Kidney (tissue), 14 donors: ENCODE data around the gene CES3. TPM values are rescaled to one million over a fixed set of nuclear protein-coding genes. Genes with fewer than 3 reads are reported as not detected.

ENCODE experiments used
- DNase-seq, 5 donors: peaks; one replicate each; pipeline ENCODE4 v3.0.0-alpha.2; 2013 to 2020
- FAIRE-seq: peaks from 2 replicates; lab custom pipeline; 2012; peaks lifted over from hg19 to GRCh38; lab: Jason Lieb, UNC
- H3K27ac ChIP-seq, 2 donors: one replicate each; pipeline ENCODE4 v1.7.0; 2013; ENCODE audit warnings: low read depth in 2 of 2, low read length in 2 of 2, inconsistent platforms in 1 of 2
- H3K27me3 ChIP-seq: one replicate; pipeline ENCODE4 v1.7.1; 2013; ENCODE audit warnings: low read length, inconsistent platforms; ENCODE audit not compliant: control insufficient read depth, insufficient read depth
- H3K36me3 ChIP-seq, 3 donors: one replicate each; pipeline versions ENCODE4 v1.7.0 to v1.7.1; 2013; ENCODE audit warnings: low read length in 3 of 3, control low read depth in 1 of 3, inconsistent platforms in 1 of 3; ENCODE audit not compliant: insufficient read depth in 3 of 3, control insufficient read depth in 2 of 3
- H3K4me1 ChIP-seq, 3 donors: one replicate each; pipeline versions ENCODE4 v1.7.0 to v1.7.1; 2013; ENCODE audit warnings: low read length in 3 of 3, inconsistent platforms in 1 of 3, low read depth in 1 of 3; ENCODE audit not compliant: control insufficient read depth in 2 of 3, insufficient read depth in 2 of 3
- H3K4me3 ChIP-seq, 3 donors: one replicate each; pipeline versions ENCODE4 v1.7.0 to v1.8.1; 2013; ENCODE audit warnings: low read length in 3 of 3, control low read depth in 1 of 3, inconsistent platforms in 1 of 3
- H3K9ac ChIP-seq, 3 donors: one replicate each; pipeline versions ENCODE4 v1.7.0 to v1.7.1; 2013; ENCODE audit warnings: low read length in 3 of 3, control low read depth in 1 of 3, inconsistent platforms in 1 of 3
- H3K9me3 ChIP-seq, 3 donors: one replicate each; pipeline versions ENCODE4 v1.7.0 to v1.7.1; 2013; ENCODE audit warnings: low read length in 3 of 3, control low read depth in 1 of 3, inconsistent platforms in 1 of 3; ENCODE audit not compliant: control insufficient read depth in 2 of 3, insufficient read depth in 1 of 3
- CTCF ChIP-seq: IDR thresholded peaks from 3 replicates; pipeline ENCODE4 v1.5.1; 2012; ENCODE audit warnings: mild to moderate bottlenecking, moderate library complexity, borderline replicate concordance; ENCODE audit not compliant: insufficient read depth; ENCODE audit errors: extremely low read depth
- intact Hi-C: fragments of 100-400 bp; cut with DNase I; formaldehyde crosslinking; loops from one replicate; pipeline ENCODE4 v1.11.1; 2022
- polyA plus RNA-seq: library from polyadenylated mRNA; stranded (reverse); fragments of 350-450 nt; fragmentation: Illumina TruSeq; extraction: RNeasy Lipid Tissue Mini Kit (QIAGEN cat#74804); gene quantifications from one replicate; pipeline ENCODE4 v1.2.3, GENCODE V29; 2014; ENCODE audit warnings: low read depth, low replicate concordance; ENCODE audit not compliant: insufficient read depth
- total RNA-seq: library from RNA; stranded (reverse); fragmentation: NEBNext Ultra II Directional; extraction: Animal tissue kit (Norgen Biotek cat#: 25700); gene quantifications from one replicate; pipeline ENCODE4 v1.2.1, GENCODE V29; 2021
- donor health status: control.
- donor health status: control.
- donor health status: control.
- donor health status: control.
- donor health status: control.
- donor health status: DM: yes; HTN: yes; CAD: no.
- donor health status: Normal renal cell carcinoma (clear cell type).

The CES3 gene
- total and polyA plus RNA-seq, 2 donors from 2014 or later, result 2.1 to 7.8 TPM

DNA sequence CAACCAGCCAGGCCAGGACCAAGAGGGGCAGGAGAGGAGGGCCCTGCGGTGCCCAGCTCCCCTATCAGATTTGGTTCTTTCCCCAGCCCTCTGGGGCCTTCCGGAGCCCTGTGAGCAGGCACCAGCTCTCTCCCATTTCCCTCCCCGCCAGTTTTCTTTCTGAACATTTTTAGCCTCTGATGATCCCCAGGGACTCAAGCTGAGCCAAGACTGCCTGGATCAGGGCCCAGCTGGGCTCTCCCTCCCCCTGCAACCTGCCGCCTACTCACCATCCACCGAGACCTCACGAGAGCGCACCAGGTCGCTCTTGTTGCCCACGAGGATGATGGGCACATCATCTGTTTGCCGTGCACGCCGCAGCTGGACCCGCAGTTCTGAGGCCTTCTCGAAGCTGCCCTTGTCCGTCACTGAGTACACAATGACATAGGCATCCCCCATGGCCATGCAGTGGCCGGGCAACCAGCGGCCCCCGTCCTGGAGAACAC is 37.8 kb upstream of the CES3 start:
- H3K4me1 ChIP-seq, result peaks cover 0 to 27% (median 27%) of the 10 kb centered on the region in 3 donors
- H3K4me3 ChIP-seq, result peak overlapping the region in 2 of 3 donors; percentile 10 to 42
- no peaks in the 10 kb centered on the region for H3K27me3 ChIP-seq

DNA sequence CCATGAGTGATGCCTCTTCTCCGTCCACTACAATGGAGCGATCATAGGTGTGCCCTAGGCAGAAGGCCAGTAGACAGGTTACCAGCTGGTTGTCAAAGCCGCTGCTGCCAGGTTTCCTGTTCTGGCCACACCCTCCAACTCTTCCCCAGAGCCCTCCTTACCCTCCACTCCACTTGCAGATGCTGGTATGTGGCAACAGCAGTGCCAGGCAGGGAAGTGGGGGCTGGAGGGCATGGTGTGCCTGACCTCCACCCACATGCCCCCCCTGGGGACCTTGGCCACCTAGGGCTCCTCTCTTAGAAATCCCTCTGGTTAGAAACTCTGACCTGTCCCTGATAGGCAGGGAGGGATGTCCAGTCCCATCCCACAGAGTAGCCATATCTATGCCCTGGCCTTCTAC is 37.2 kb upstream of the CES3 start:
- Histone ChIP-seq H3K36me3 (no peaks in the 10 kb centered on the region), H3K9ac (no peak overlapping the region), H3K27me3 (no peaks in the 10 kb centered on the region), H3K27ac (peak overlapping the region; percentile 10 to 88), H3K4me3 (peak overlapping the region in 2 of 3 donors; percentile 11 to 42), H3K4me1 (peaks cover 0 to 29% (median 22%) of the 10 kb centered on the region in 3 donors), H3K9me3 (no peaks in the 10 kb centered on the region)
- FAIRE-seq, result no peak
- intact Hi-C loops, result no loop called here
- DNase-seq, result no peak
- TF ChIP-seq CTCF, result no peak

More for the DNA sequence above, 37.8 kb upstream of the CES3 start:
- H3K36me3 ChIP-seq, result no peaks in the 10 kb centered on the region
- no peak for DNase-seq
- TF ChIP-seq CTCF, result no peak
- peak overlapping the region in 1 of 3 donors; percentile 44 for H3K9ac ChIP-seq
- FAIRE-seq, result no peak
- peak overlapping the region; percentile 53 to 88 for H3K27ac ChIP-seq
- intact Hi-C loops, result no loop called here
- no peaks in the 10 kb centered on the region for H3K9me3 ChIP-seq

- no peaks in the 10 kb centered on the region for H3K9me3 ChIP-seq
- TF ChIP-seq CTCF, result peak; percentile 26
- H3K4me3 ChIP-seq, result peak overlapping the region in 2 of 3 donors; percentile 42 to 46
- H3K27me3 ChIP-seq, result no peaks in the 10 kb centered on the region
- peak in 1 of 5 donors; percentile 26 for DNase-seq
- no peak for FAIRE-seq
- intact Hi-C loops, result no loop called here
- H3K4me1 ChIP-seq, result peaks cover 0 to 23% (median 14%) of the 10 kb centered on the region in 3 donors
- no peaks in the 10 kb centered on the region for H3K36me3 ChIP-seq
- peak overlapping the region; percentile 67 to 88 for H3K27ac ChIP-seq
- H3K9ac ChIP-seq, result peak overlapping the region in 2 of 3 donors; percentile 38 to 41
Measured at GRCh38 chr16:66924527-66925321, 36.3 kb upstream of the CES3 start.
